A673 (cell line): Measurements from ENCODE around the gene TPM4. TPM values are rescaled to one million over a fixed set of nuclear protein-coding genes. Genes with fewer than 3 reads are reported as not detected.

Source experiments
- BruUV-seq: library from RNA; stranded (reverse); fragments of 400-500 nt; replicated peaks from 2 replicates; lab custom pipeline; 2021; lab: Mats Ljungman, UMichigan
- CTCF ChIA-PET: fragments of 300-600 bp; sonication (Branson Sonifier 250); formaldehyde crosslinking; loops from one replicate; lab custom pipeline; 2022; ENCODE audit warnings: antibody characterized with exemption; lab: Charles Lee
- POLR2A ChIA-PET: fragments of 300-600 bp; sonication (Branson Sonifier 250); formaldehyde crosslinking; loops from one replicate; lab custom pipeline; 2022; ENCODE audit warnings: antibody characterized with exemption; ENCODE audit not compliant: low non-redundant PET; lab: Charles Lee
- DNase-seq: peaks from one replicate; pipeline ENCODE4 v3.0.0-alpha.2; 2015; ENCODE audit warnings: low spot score
- H3K27ac ChIP-seq: fragments of 200-600 bp; sonication (generic); 2 replicates; pipeline ENCODE4 v1.5.1; 2016; ENCODE audit warnings: mixed run types, low read depth, mild to moderate bottlenecking, mixed read lengths, antibody characterized with exemption, low read length; ENCODE audit not compliant: poor library complexity, severe bottlenecking
- H3K27me3 ChIP-seq: fragments of 200-600 bp; sonication (generic); replicated peaks from 2 replicates; pipeline ENCODE4 v1.6.1; 2017; ENCODE audit warnings: mixed run types, low read depth, mild to moderate bottlenecking, mixed read lengths, antibody characterized with exemption, low read length; ENCODE audit not compliant: insufficient read depth, poor library complexity
- H3K36me3 ChIP-seq: fragments of 200-600 bp; sonication (generic); 2 replicates; pipeline ENCODE4 v1.6.1; 2016; ENCODE audit warnings: mixed run types, mild to moderate bottlenecking, mixed read lengths, antibody characterized with exemption, low read length; ENCODE audit not compliant: insufficient read depth, poor library complexity, severe bottlenecking
- H3K4me1 ChIP-seq: fragments of 200-600 bp; sonication (generic); 2 replicates; pipeline ENCODE4 v1.6.1; 2017; ENCODE audit warnings: mixed run types, mild to moderate bottlenecking, mixed read lengths, antibody characterized with exemption, low read length; ENCODE audit not compliant: insufficient read depth, poor library complexity, severe bottlenecking
- H3K4me3 ChIP-seq: fragments of 200-600 bp; sonication (generic); 2 replicates; pipeline ENCODE4 v1.5.1; 2016; ENCODE audit warnings: low read depth, mixed run types, mild to moderate bottlenecking, mixed read lengths, low read length; ENCODE audit not compliant: poor library complexity, severe bottlenecking
- H3K9me3 ChIP-seq: fragments of 200-600 bp; sonication (generic); 2 replicates; pipeline ENCODE4 v1.6.1; 2016; ENCODE audit warnings: mixed run types, low read depth, mild to moderate bottlenecking, mixed read lengths, antibody characterized with exemption, low read length; ENCODE audit not compliant: poor library complexity, severe bottlenecking
- CTCF ChIP-seq: fragments of 300-800, 200-600 bp; sonication (generic); conservative IDR thresholded peaks from 2 replicates; pipeline ENCODE4 v1.5.1; 2017; ENCODE audit warnings: low read depth, mild to moderate bottlenecking, antibody characterized with exemption, low read length, moderate library complexity, mixed read lengths
- EZH2 ChIP-seq: fragments of 200-600 bp; sonication (generic); IDR thresholded peaks from 2 replicates; pipeline ENCODE4 v1.6.1; 2017; ENCODE audit warnings: borderline replicate concordance, low read depth, mild to moderate bottlenecking, mixed read lengths, antibody characterized with exemption, low read length; ENCODE audit not compliant: poor library complexity, severe bottlenecking
- intact Hi-C: fragments of 100-400 bp; cut with micrococcal nuclease; formaldehyde crosslinking; loops from one replicate; pipeline ENCODE4 v1.10.0; 2022; ENCODE audit not compliant: unreplicated experiment
- total RNA-seq: library from RNA; stranded (reverse); gene quantifications from 2 replicates; pipeline ENCODE4 v1.2.3, GENCODE V29; 2021

The TPM4 gene
- total RNA-seq, 1 experiment from 2014 or later = 476 TPM

DNA sequence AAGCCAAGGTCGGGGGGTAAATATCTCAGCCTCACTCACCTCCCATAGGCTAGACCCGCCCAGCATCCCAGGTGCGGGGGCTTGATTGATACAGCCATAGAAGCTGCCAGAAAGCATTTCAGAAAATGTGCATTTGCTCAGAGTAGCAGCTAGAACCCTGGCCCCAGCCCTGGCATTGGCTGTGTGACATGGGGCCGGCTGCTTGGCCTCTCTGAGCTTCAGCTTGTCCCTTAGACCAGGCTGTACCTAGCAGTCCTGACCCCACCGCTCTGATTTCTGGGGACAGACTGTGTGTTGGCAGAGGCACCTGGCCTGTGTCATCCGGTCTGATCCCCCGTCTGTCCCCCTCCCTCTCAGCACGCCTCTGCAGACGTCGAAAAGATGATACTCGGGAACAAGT, 50.8 kb downstream of the TPM4 start:
- DNase-seq = no peak
- peaks cover 56% of the 10 kb centered on the region for H3K36me3 ChIP-seq
- H3K27ac ChIP-seq = no peak overlapping the region
- BruUV-seq = no TSS peak
- no peaks in the 10 kb centered on the region for H3K4me1 ChIP-seq
- TF ChIP-seq EZH2 = no peak
- TF ChIP-seq CTCF = no peak
- H3K4me3 ChIP-seq = no peak overlapping the region
- intact Hi-C loops = no loop called here
- ChIA-PET POLR2A (no interaction called here), CTCF (no interaction called here)
- no peaks in the 10 kb centered on the region for H3K27me3 ChIP-seq
- no peaks in the 10 kb centered on the region for H3K9me3 ChIP-seq

DNA sequence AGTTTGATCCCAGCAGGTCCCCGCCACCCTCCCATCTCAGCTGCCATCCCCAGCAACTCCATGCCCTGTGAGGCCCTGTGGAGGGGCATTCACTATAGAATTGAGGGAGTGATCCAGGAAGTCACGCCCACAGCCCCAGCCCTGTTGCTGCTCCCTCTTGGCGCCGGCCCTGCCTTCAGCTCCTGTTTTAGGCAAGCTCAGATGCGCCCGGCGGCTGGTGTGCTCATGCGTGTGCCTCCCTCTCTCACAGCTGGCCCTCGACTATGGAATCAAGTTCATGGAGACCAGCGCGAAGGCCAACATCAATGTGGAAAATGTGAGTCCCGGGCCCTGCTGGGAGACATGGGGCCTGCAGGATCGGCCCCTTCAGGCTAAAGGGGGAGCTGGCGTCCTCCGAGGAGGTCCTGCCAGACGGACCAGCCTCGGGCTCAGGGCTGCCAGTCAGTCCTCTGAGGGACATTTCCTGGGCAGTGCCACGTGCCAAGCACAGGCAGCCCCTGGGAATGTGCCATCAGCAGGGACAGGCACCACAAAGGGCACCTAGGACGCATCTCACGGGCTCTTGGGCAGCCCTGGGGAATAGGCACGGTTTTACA, 51.6 kb downstream of the TPM4 start:
- DNase-seq = no peak
- H3K4me3 ChIP-seq = no peak overlapping the region
- no peaks in the 10 kb centered on the region for H3K27me3 ChIP-seq
- H3K9me3 ChIP-seq = no peaks in the 10 kb centered on the region
- intact Hi-C loops = no loop called here
- ChIA-PET POLR2A (no interaction called here), CTCF (no interaction called here)
- TF ChIP-seq EZH2 (no peak), CTCF (no peak)
- no peak overlapping the region for H3K27ac ChIP-seq
- no TSS peak for BruUV-seq
- no peaks in the 10 kb centered on the region for H3K4me1 ChIP-seq
- H3K36me3 ChIP-seq = peaks cover 56% of the 10 kb centered on the region

- CTCF ChIA-PET = no interaction called here
- DNase-seq = no peak
- TF ChIP-seq EZH2 = no peak
- no peak for TF ChIP-seq CTCF
- intact Hi-C loops = no loop called here
- H3K4me1 ChIP-seq = no peaks in the 10 kb centered on the region
- no peaks in the 10 kb centered on the region for H3K27me3 ChIP-seq
- POLR2A ChIA-PET = no interaction called here
- BruUV-seq = no TSS peak
- no peak overlapping the region for H3K27ac ChIP-seq
- peaks cover 47% of the 10 kb centered on the region for H3K36me3 ChIP-seq
- H3K9me3 ChIP-seq = no peaks in the 10 kb centered on the region
- H3K4me3 ChIP-seq = no peak overlapping the region
These were observed 55.4 kb downstream of the TPM4 start for GRCh38 chr19:16131648-16132047.
